CD4-positive, alpha-beta memory T cell (primary cell): ENCODE data around the gene LOXL3. TPM values are rescaled to one million over a fixed set of nuclear protein-coding genes. Genes with fewer than 3 reads are reported as not detected.
A peak's percentile ranks its signal among the peaks of the same experiment; 100 is the strongest.
"Not testable (repeated sequence)": the region's sequence is repeated elsewhere in the genome, so short reads cannot be mapped to it uniquely, and the experiment has no call there.

Experiments used
- CTCF ChIA-PET: fragments of 350-600 bp; sonication (Branson Sonifier 250); formaldehyde crosslinking; loops from one replicate; lab custom pipeline; 2021; ENCODE audit warnings: inconsistent platforms; ENCODE audit not compliant: partially characterized antibody; lab: Charles Lee
- POLR2A ChIA-PET: fragments of 350-600 bp; sonication (Branson Sonifier 250); formaldehyde crosslinking; loops from one replicate; lab custom pipeline; 2021; ENCODE audit not compliant: partially characterized antibody; lab: Charles Lee
- DNase-seq, 5 donors: peaks; one replicate each; pipeline versions ENCODE4 v3.0.0 to v3.0.0-alpha.2; 2020 to 2022; ENCODE audit warnings: mixed read lengths in 1 of 5
- H3K27ac ChIP-seq: one replicate; pipeline ENCODE4 v1.7.0; 2013; ENCODE audit warnings: low read depth, low read length
- H3K27me3 ChIP-seq: 2 replicates; pipeline ENCODE4 v1.7.0; 2013; ENCODE audit warnings: mild to moderate bottlenecking, low read length, moderate library complexity; ENCODE audit not compliant: insufficient read depth
- H3K36me3 ChIP-seq: 2 replicates; pipeline ENCODE4 v1.7.0; 2013; ENCODE audit warnings: mild to moderate bottlenecking, low read length, moderate library complexity; ENCODE audit not compliant: insufficient read depth
- H3K4me1 ChIP-seq: 2 replicates; pipeline ENCODE4 v1.7.0; 2013; ENCODE audit warnings: mild to moderate bottlenecking, low read length, moderate library complexity; ENCODE audit not compliant: insufficient read depth
- H3K4me3 ChIP-seq, 2 donors: one replicate each; pipeline ENCODE4 v1.7.0; 2013; ENCODE audit warnings: low read length in 2 of 2, mild to moderate bottlenecking in 1 of 2
- H3K9me3 ChIP-seq, 2 donors: one replicate each; pipeline ENCODE4 v1.7.0; 2013; ENCODE audit warnings: low read length in 2 of 2, control low read depth in 1 of 2; ENCODE audit not compliant: control insufficient read depth in 1 of 2
- H3K27ac Mint-ChIP-seq, 7 donors: one replicate each; pipeline ENCODE4 v1.8.0; 2020 to 2021; ENCODE audit warnings: mixed read lengths in 7 of 7, mild to moderate bottlenecking in 6 of 7, inconsistent platforms in 3 of 7, moderate library complexity in 3 of 7
- H3K27me3 Mint-ChIP-seq, 2 donors: one replicate each; pipeline ENCODE4 v1.8.0; 2020 to 2021; ENCODE audit warnings: mixed read lengths in 2 of 2
- H3K36me3 Mint-ChIP-seq, 2 donors: one replicate each; pipeline ENCODE4 v1.8.0; 2020 to 2021; ENCODE audit warnings: mixed read lengths in 2 of 2, inconsistent platforms in 1 of 2, mild to moderate bottlenecking in 1 of 2
- H3K4me1 Mint-ChIP-seq, 4 donors: one replicate each; pipeline ENCODE4 v1.8.0; 2020 to 2021; ENCODE audit warnings: mixed read lengths in 4 of 4, mild to moderate bottlenecking in 1 of 4
- H3K4me3 Mint-ChIP-seq, 8 donors: one replicate each; pipeline ENCODE4 v1.8.0; 2020 to 2021; ENCODE audit warnings: mixed read lengths in 8 of 8, mild to moderate bottlenecking in 7 of 8, moderate library complexity in 6 of 8, inconsistent platforms in 3 of 8
- H3K9me3 Mint-ChIP-seq, 8 donors: one replicate each; pipeline ENCODE4 v1.8.0; 2020 to 2021; ENCODE audit warnings: mixed read lengths in 8 of 8, mild to moderate bottlenecking in 5 of 8, inconsistent platforms in 3 of 8, moderate library complexity in 1 of 8
- intact Hi-C: fragments of 100-400 bp; cut with micrococcal nuclease; formaldehyde crosslinking; loops from one replicate; pipeline ENCODE4 v1.15.1; 2023
- polyA plus RNA-seq, 2 donors: library from polyadenylated mRNA; unstranded; fragments of 300-500 nt; fragmentation: Illumina TruSeq; gene quantifications; one replicate each; pipeline ENCODE4 v1.2.3, GENCODE V29; 2021
- total RNA-seq, 2 experiments: library from RNA; stranded (reverse); gene quantifications; one replicate each; pipeline ENCODE4 v1.2.3, GENCODE V29; 2021

Gene LOXL3
- total and polyA plus RNA-seq, 4 experiments from 2014 or later, result 0.25 to 0.32 TPM; not detected in 2

GRCh38 chr2:74483675-74484164 lies 70.0 kb downstream of the LOXL3 start:
- H3K4me3 ChIP-seq, result peak overlapping the region; percentile 57 to 100
- H3K27me3 Mint-ChIP-seq, result not testable (repeated sequence)

DNA sequence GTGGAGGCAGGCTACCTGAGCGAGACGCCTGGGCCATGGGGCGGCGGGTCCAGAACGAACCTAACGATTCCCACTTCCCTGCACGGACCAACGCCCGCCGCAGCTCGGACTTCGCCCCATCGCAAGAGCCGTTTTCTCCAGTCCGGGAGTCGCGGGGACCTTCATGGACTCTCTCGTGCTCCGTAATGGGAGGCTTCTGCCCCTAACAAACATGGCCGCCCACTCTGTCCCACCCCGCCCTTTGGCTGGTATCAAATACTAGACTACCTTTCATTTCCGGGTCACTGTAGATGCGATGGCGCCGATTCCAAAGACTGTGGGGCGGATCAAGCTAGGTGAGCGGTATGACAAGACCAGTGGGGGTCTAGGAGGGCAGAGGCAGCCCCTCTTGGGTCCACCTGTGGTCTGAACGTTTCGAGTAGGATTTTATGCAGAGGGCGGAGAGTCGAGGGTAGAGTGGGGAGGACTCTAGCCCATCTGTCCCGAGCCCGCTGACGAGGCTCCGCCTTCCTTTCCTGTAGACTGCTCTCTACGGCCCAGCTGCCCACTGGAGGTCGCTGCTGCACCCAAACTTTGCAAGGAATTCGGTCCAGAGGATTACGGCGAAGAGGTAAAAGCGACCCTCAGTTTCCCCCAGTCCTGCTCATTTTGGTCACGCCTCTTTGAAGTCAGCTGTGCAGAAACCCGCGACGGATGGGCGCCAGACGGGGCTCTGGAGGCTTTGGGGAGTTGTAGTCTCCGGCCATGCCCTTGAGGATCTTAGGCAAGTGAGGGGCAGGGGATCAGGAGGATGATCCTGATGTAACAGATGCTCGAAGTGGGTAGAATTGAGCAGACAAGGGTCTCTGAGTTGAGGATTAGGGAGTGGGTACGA lies 70.7 kb downstream of the LOXL3 start, which contains the start of the genes CCDC142 and TTC31:
CCDC142 (minus strand) TSS at position 198 of the 874 bp plus-strand sequence; CDS start at position 37, 161 bp downstream.
TTC31 (plus strand) TSS at position 281 of the 874 bp plus-strand sequence; CDS start at position 296, 15 bp downstream.
- peak within 1 kb of the TSS; percentile 91 for H3K27ac ChIP-seq
- POLR2A ChIA-PET, result interaction anchor here (0.6 to 14.3 kb wide), 33 partner anchors 10 to 746 kb away, joined by 3 to 516 read pairs (median 4); partner anchors contain the start of genes AUP1, C2orf81, HTRA2 and INO80B
- CTCF ChIA-PET, result interaction anchor here (0.6 to 11.3 kb wide), 26 partner anchors 9 to 746 kb away, joined by 3 to 141 read pairs (median 5); partner anchors contain the start of genes AUP1, DQX1, HTRA2 and INO80B
- peak; percentile 94 to 98 (median 96) for DNase-seq
- Mint-ChIP-seq H3K27me3 (no peaks in the 10 kb centered on the region), H3K9me3 (no peaks in the 10 kb centered on the region), H3K4me3 (peak within 1 kb of the TSS; percentile 99 to 100 (median 100)), H3K27ac (peak within 1 kb of the TSS; percentile 91 to 100 (median 100)), H3K36me3 (peaks cover 19 to 36% of the 10 kb centered on the region in 2 donors), H3K4me1 (peaks cover 17 to 43% (median 25%) of the 10 kb centered on the region in 4 donors)
- peak within 1 kb of the TSS; percentile 57 to 100 for H3K4me3 ChIP-seq
- intact Hi-C loops, result loop anchor here (1.0 to 10.0 kb wide), 12 partner anchors 11 to 393 kb away; partner anchors contain the start of genes C2orf81, DOK1, MOB1A and MRPL53
- no peaks in the 10 kb centered on the region for H3K27me3 ChIP-seq
- H3K36me3 ChIP-seq, result no peaks in the 10 kb centered on the region
- peaks cover 28% of the 10 kb centered on the region for H3K4me1 ChIP-seq
- H3K9me3 ChIP-seq, result no peaks in the 10 kb centered on the region

More at GRCh38 chr2:74483675-74484164, 70.0 kb downstream of the LOXL3 start:
- H3K9me3 ChIP-seq, DNase-seq, H3K36me3 ChIP-seq, H3K27me3 ChIP-seq, H3K9me3 Mint-ChIP-seq: not testable (repeated sequence)
- CTCF ChIA-PET, result interaction anchor here (0.6 to 11.3 kb wide), 20 partner anchors 9 to 747 kb away, joined by 3 to 141 read pairs (median 8); partner anchors contain the start of genes AUP1, DQX1, HTRA2 and INO80B
- Mint-ChIP-seq H3K4me3 (peak overlapping the region; percentile 99 to 100 (median 100)), H3K4me1 (peaks cover 17 to 43% (median 25%) of the 10 kb centered on the region in 4 donors), H3K27ac (peak overlapping the region; percentile 91 to 100 (median 100)), H3K36me3 (peaks cover 19 to 36% of the 10 kb centered on the region in 2 donors)
- POLR2A ChIA-PET, result interaction anchor here (0.8 to 14.3 kb wide), 24 partner anchors 10 to 746 kb away, joined by 3 to 516 read pairs (median 6); partner anchors contain the start of genes AUP1, C2orf81, HTRA2 and INO80B
- peak overlapping the region; percentile 91 for H3K27ac ChIP-seq
- intact Hi-C loops, result loop anchor here (1.0 to 10.0 kb wide), 12 partner anchors 11 to 393 kb away; partner anchors contain the start of genes C2orf81, DOK1, MOB1A and MRPL53
- peaks cover 28% of the 10 kb centered on the region for H3K4me1 ChIP-seq

Other genes starting within 250 kb of the LOXL3 start
- 10 to 100 TPM; 10.9 to 11.5 TPM for gene SLC4A5, start 210.5 kb downstream of the LOXL3 start, total RNA-seq
- gene SLC4A5, start 210.5 kb downstream of the LOXL3 start, polyA plus RNA-seq, result 1 to 10 TPM in 1 of 2 donors, under 1 TPM in 1; 0.25 to 3.4 TPM
- 100 to 1,000 TPM; 105 to 115 TPM for gene DCTN1, start 173.6 kb downstream of the LOXL3 start, total RNA-seq
- 10 to 100 TPM; 24.4 to 78.0 TPM for gene DCTN1, start 173.6 kb downstream of the LOXL3 start, polyA plus RNA-seq
- gene C2orf81, start 132.3 kb downstream of the LOXL3 start, total RNA-seq, result 1 to 10 TPM; 5.3 to 7.5 TPM
- 1 to 10 TPM; 1.5 to 1.6 TPM for gene C2orf81, start 132.3 kb downstream of the LOXL3 start, polyA plus RNA-seq
- gene WDR54, start 132.2 kb downstream of the LOXL3 start, total RNA-seq, result 10 to 100 TPM; 36.3 to 41.0 TPM
- 100 to 1,000 TPM in 1 of 2 donors, 10 to 100 TPM in 1; 56.1 to 107 TPM for gene WDR54, start 132.2 kb downstream of the LOXL3 start, polyA plus RNA-seq
- gene RTKN, start 112.0 kb downstream of the LOXL3 start, total RNA-seq, result not detected
- under 1 TPM in 1 of 2 donors, not detected in 1; 0.14 TPM for gene RTKN, start 112.0 kb downstream of the LOXL3 start, polyA plus RNA-seq
- gene INO80B, start 98.9 kb downstream of the LOXL3 start, total RNA-seq, result 10 to 100 TPM; 76.4 to 82.8 TPM
- 1 to 10 TPM; 4.6 to 7.7 TPM for gene INO80B, start 98.9 kb downstream of the LOXL3 start, polyA plus RNA-seq
- 100 to 1,000 TPM; 108 to 109 TPM for gene WBP1, start 95.5 kb downstream of the LOXL3 start, total RNA-seq
- 10 to 100 TPM; 38.1 to 41.2 TPM for gene WBP1, start 95.5 kb downstream of the LOXL3 start, polyA plus RNA-seq
- 10 to 100 TPM; 92.3 to 94.1 TPM for gene MOGS, start 88.6 kb downstream of the LOXL3 start, total RNA-seq
- 10 to 100 TPM; 34.0 to 38.5 TPM for gene MOGS, start 88.6 kb downstream of the LOXL3 start, polyA plus RNA-seq
- 10 to 100 TPM; 72.8 to 82.3 TPM for gene MRPL53, start 81.3 kb downstream of the LOXL3 start, total RNA-seq
- gene MRPL53, start 81.3 kb downstream of the LOXL3 start, polyA plus RNA-seq, result 100 to 1,000 TPM in 1 of 2 donors, 10 to 100 TPM in 1; 96.5 to 120 TPM
- gene CCDC142, start 70.9 kb downstream of the LOXL3 start, total RNA-seq, result 10 to 100 TPM; 63.9 to 67.6 TPM
- 10 to 100 TPM in 1 of 2 donors, 1 to 10 TPM in 1; 3.6 to 10.2 TPM for gene CCDC142, start 70.9 kb downstream of the LOXL3 start, polyA plus RNA-seq
- gene TTC31, start 70.9 kb downstream of the LOXL3 start, total RNA-seq, result 10 to 100 TPM; 43.7 to 46.9 TPM
- 10 to 100 TPM; 17.0 to 19.2 TPM for gene TTC31, start 70.9 kb downstream of the LOXL3 start, polyA plus RNA-seq
- gene LBX2, start 54.3 kb downstream of the LOXL3 start, total RNA-seq, result under 1 TPM in 1 of 2 experiments, not detected in 1; 0.30 TPM
- gene LBX2, start 54.3 kb downstream of the LOXL3 start, polyA plus RNA-seq, result under 1 TPM in 1 of 2 donors, not detected in 1; 0.23 TPM
- 10 to 100 TPM; 31.1 to 42.2 TPM for gene PCGF1, start 46.2 kb downstream of the LOXL3 start, total RNA-seq
- 10 to 100 TPM; 10.4 to 16.7 TPM for gene PCGF1, start 46.2 kb downstream of the LOXL3 start, polyA plus RNA-seq
- gene TLX2, start 39.5 kb downstream of the LOXL3 start, total RNA-seq, result under 1 TPM; 0.52 to 0.53 TPM
- under 1 TPM; 0.14 to 0.33 TPM for gene TLX2, start 39.5 kb downstream of the LOXL3 start, polyA plus RNA-seq
- gene DQX1, start 27.7 kb downstream of the LOXL3 start, total RNA-seq, result under 1 TPM; 0.35 to 0.44 TPM
- gene DQX1, start 27.7 kb downstream of the LOXL3 start, polyA plus RNA-seq, result not detected
- 100 to 1,000 TPM; 153 to 158 TPM for gene AUP1, start 24.2 kb downstream of the LOXL3 start, total RNA-seq
- gene AUP1, start 24.2 kb downstream of the LOXL3 start, polyA plus RNA-seq, result 100 to 1,000 TPM in 1 of 2 donors, 10 to 100 TPM in 1; 91.3 to 123 TPM
- 10 to 100 TPM; 39.8 to 41.1 TPM for gene HTRA2, start 24.0 kb downstream of the LOXL3 start, total RNA-seq
- gene HTRA2, start 24.0 kb downstream of the LOXL3 start, polyA plus RNA-seq, result 10 to 100 TPM; 22.0 to 25.7 TPM
- 10 to 100 TPM; 34.8 to 35.7 TPM for gene DOK1, start 778 bp upstream of the LOXL3 start, total RNA-seq
- gene DOK1, start 778 bp upstream of the LOXL3 start, polyA plus RNA-seq, result 10 to 100 TPM; 14.2 to 26.8 TPM
- gene M1AP, start 94.4 kb upstream of the LOXL3 start, total RNA-seq, result not detected
- gene M1AP, start 94.4 kb upstream of the LOXL3 start, polyA plus RNA-seq, result under 1 TPM in 1 of 2 donors, not detected in 1; 0.47 TPM
- gene SEMA4F, start 100.3 kb upstream of the LOXL3 start, total RNA-seq, result 10 to 100 TPM; 19.5 to 21.6 TPM
- 1 to 10 TPM; 6.8 to 8.1 TPM for gene SEMA4F, start 100.3 kb upstream of the LOXL3 start, polyA plus RNA-seq